HCT116 (cell line): ENCODE results near the gene PRICKLE1. TPM values are rescaled to one million over a fixed set of nuclear protein-coding genes. Genes with fewer than 3 reads are reported as not detected.

Experiments
- ATAC-seq: fragments of 200-7000 bp; cut with Tn5 transposase; 2 replicates; pipeline ENCODE4 v1.9.1; 2020; ENCODE audit warnings: mild to moderate bottlenecking, moderate library complexity
- BruUV-seq: library from RNA; stranded (reverse); fragments of 400-500 nt; replicated peaks from 2 replicates; lab custom pipeline; 2021; lab: Mats Ljungman, UMichigan
- CTCF ChIA-PET: fragments of 300-600 bp; sonication (Branson Sonifier 250); formaldehyde crosslinking; loops from one replicate; lab custom pipeline; 2021; ENCODE audit warnings: antibody characterized with exemption; lab: Charles Lee
- POLR2A ChIA-PET: fragments of 300-600, 350-600 bp; sonication (Branson Sonifier 250); formaldehyde crosslinking; loops from one replicate; lab custom pipeline; 2021; ENCODE audit warnings: antibody characterized with exemption; lab: Charles Lee
- RAD21 ChIA-PET, 2 experiments: fragments of 300-600 bp; sonication (Branson Sonifier 250); formaldehyde crosslinking; loops; one replicate each; lab custom pipeline; 2023; ENCODE audit warnings: low total read pairs in 2 of 2; ENCODE audit not compliant: uncharacterized antibody in 2 of 2, unreplicated experiment in 2 of 2, low non-redundant PET in 1 of 2; lab: Charles Lee
- DNase-seq: peaks from one replicate; pipeline ENCODE4 v3.0.0-alpha.2; 2010; ENCODE audit warnings: low read depth, low spot score
- H2AFZ ChIP-seq: fragments of 200-600 bp; shearing (Covaris generic), sonication (generic); 2 replicates; pipeline ENCODE4 v1.6.1; 2017; ENCODE audit warnings: low read depth, mixed run types, mixed read lengths, antibody characterized with exemption, low read length; ENCODE audit not compliant: poor library complexity, severe bottlenecking
- H3K27ac ChIP-seq: 2 replicates; pipeline ENCODE4 v1.5.1; 2012; ENCODE audit warnings: low read depth, low read length
- H3K27me3 ChIP-seq: fragments of 200-600 bp; sonication (generic); 2 replicates; pipeline ENCODE4 v1.6.1; 2016; ENCODE audit warnings: mixed run types, low read length, mixed read lengths; ENCODE audit not compliant: insufficient read depth
- H3K36me3 ChIP-seq, 2 experiments: fragments of 200-500 bp in 1 of 2; fragments of 200-600 bp in 1 of 2; sonication (Bioruptor generic) in 1 of 2; sonication (generic) in 1 of 2; 2 replicates each; pipeline versions ENCODE4 v1.5.1 to v1.6.1; 2014 to 2016; ENCODE audit warnings: low read length in 2 of 2, inconsistent platforms in 1 of 2, mixed read lengths in 1 of 2, mixed run types in 1 of 2; ENCODE audit not compliant: insufficient read depth in 2 of 2, control insufficient read depth in 1 of 2
- H3K4me1 ChIP-seq, 2 experiments: fragments of 200-600 bp in 1 of 2; sonication (generic) in 1 of 2; 2 replicates each; pipeline versions ENCODE4 v1.5.1 to v1.6.1; 2012 to 2017; ENCODE audit warnings: low read length in 2 of 2, inconsistent platforms in 1 of 2, mild to moderate bottlenecking in 1 of 2, mixed read lengths in 1 of 2, mixed run types in 1 of 2, moderate library complexity in 1 of 2; ENCODE audit not compliant: insufficient read depth in 2 of 2, control insufficient read depth in 1 of 2
- H3K4me2 ChIP-seq: fragments of 200-600 bp; sonication (generic); 2 replicates; pipeline ENCODE4 v1.6.1; 2017; ENCODE audit warnings: mixed run types, low read length, mixed read lengths
- H3K4me3 ChIP-seq, 2 experiments: fragments of 200-600 bp in 1 of 2; sonication (generic) in 1 of 2; replicated peaks in 1 of 2; 2 replicates each; pipeline ENCODE4 v1.5.1; 2011 to 2016; ENCODE audit warnings: low read length in 2 of 2, control low read depth in 1 of 2, low read depth in 1 of 2, mild to moderate bottlenecking in 1 of 2, mixed read lengths in 1 of 2, mixed run types in 1 of 2
- H3K79me2 ChIP-seq: fragments of 200-600 bp; sonication (generic); 2 replicates; pipeline ENCODE4 v1.6.1; 2017; ENCODE audit warnings: mild to moderate bottlenecking, mixed run types, low read length, moderate library complexity, mixed read lengths; ENCODE audit not compliant: insufficient read depth
- H3K9ac ChIP-seq: fragments of 200-600 bp; sonication (generic); 2 replicates; pipeline ENCODE4 v1.6.1; 2016; ENCODE audit warnings: low read length, mixed read lengths
- H3K9me2 ChIP-seq: fragments of 200-600 bp; sonication (generic), shearing (Covaris generic); 2 replicates; pipeline ENCODE4 v1.6.1; 2017; ENCODE audit warnings: mixed run types, mild to moderate bottlenecking, moderate library complexity; ENCODE audit not compliant: insufficient read depth
- H3K9me3 ChIP-seq, 2 experiments: fragments of 200-500 bp in 1 of 2; fragments of 200-600 bp in 1 of 2; sonication (Bioruptor generic) in 1 of 2; sonication (generic) in 1 of 2; 2 replicates each; pipeline ENCODE4 v1.6.1; 2014 to 2017; ENCODE audit warnings: low read length in 2 of 2, mixed read lengths in 2 of 2, inconsistent platforms in 1 of 2, low read depth in 1 of 2, mild to moderate bottlenecking in 1 of 2, mixed run types in 1 of 2, moderate library complexity in 1 of 2; ENCODE audit not compliant: control insufficient read depth in 1 of 2, insufficient read depth in 1 of 2
- H4K20me1 ChIP-seq: fragments of 200-600 bp; sonication (generic), shearing (Covaris generic); 2 replicates; pipeline ENCODE4 v1.6.1; 2017; ENCODE audit warnings: mixed run types, mild to moderate bottlenecking, moderate library complexity; ENCODE audit not compliant: insufficient read depth
- CBX3 ChIP-seq: IDR thresholded peaks from 2 replicates; pipeline ENCODE4 v1.6.1; 2012; ENCODE audit warnings: low read depth
- CTCF ChIP-seq, 3 experiments: fragments of 200-600 bp in 1 of 3; sonication (generic) in 1 of 3; IDR thresholded peaks in 2 of 3; conservative IDR thresholded peaks in 1 of 3; 2 replicates each; pipeline ENCODE4 v1.5.1; 2012 to 2017; ENCODE audit warnings: low read depth in 2 of 3, low read length in 2 of 3, antibody characterized with exemption in 1 of 3, borderline replicate concordance in 1 of 3, control low read depth in 1 of 3, mild to moderate bottlenecking in 1 of 3, mixed read lengths in 1 of 3, mixed run types in 1 of 3, moderate library complexity in 1 of 3; ENCODE audit not compliant: insufficient read depth in 1 of 3
- ELF1 ChIP-seq: IDR thresholded peaks from 2 replicates; pipeline ENCODE4 v1.6.1; 2012; ENCODE audit warnings: low read depth, borderline replicate concordance
- JUND ChIP-seq: IDR thresholded peaks from 2 replicates; pipeline ENCODE4 v1.6.1; 2012
- MAX ChIP-seq: IDR thresholded peaks from 2 replicates; pipeline ENCODE4 v1.6.1; 2012
- POLR2AphosphoS5 ChIP-seq: IDR thresholded peaks from 2 replicates; pipeline ENCODE4 v1.6.1; 2011; ENCODE audit warnings: mild to moderate bottlenecking, low read depth, low read length, moderate library complexity
- RAD21 ChIP-seq: IDR thresholded peaks from 2 replicates; pipeline ENCODE4 v1.6.1; 2012; ENCODE audit warnings: low read depth, mild to moderate bottlenecking
- REST ChIP-seq: IDR thresholded peaks from 2 replicates; pipeline ENCODE4 v1.6.1; 2012; ENCODE audit warnings: low read depth
- SIN3A ChIP-seq: IDR thresholded peaks from 2 replicates; pipeline ENCODE4 v1.6.1; 2012; ENCODE audit warnings: low read depth
- SRF ChIP-seq: IDR thresholded peaks from 2 replicates; pipeline ENCODE4 v1.6.1; 2012; ENCODE audit warnings: low read depth
- YY1 ChIP-seq: IDR thresholded peaks from 2 replicates; pipeline ENCODE4 v1.6.1; 2011; ENCODE audit warnings: low read length, low read depth, moderate library complexity, mild to moderate bottlenecking; ENCODE audit not compliant: insufficient replicate concordance; ENCODE audit errors: extremely low read depth
- intact Hi-C: fragments of 100-400 bp; cut with micrococcal nuclease; formaldehyde crosslinking; loops from 2 replicates; pipeline ENCODE4 v1.10.0; 2022
- total RNA-seq: library from RNA; stranded (reverse); gene quantifications from one replicate; pipeline ENCODE4 v1.2.1, GENCODE V29; 2021; ENCODE audit not compliant: unreplicated experiment

Gene PRICKLE1
- total RNA-seq, 1 experiment from 2014 or later: 1.3 TPM

- Histone ChIP-seq H3K79me2 (0 out of 2 replicates have a peak, but pooled peaks cover 8% of the 10 kb centered on the region), H3K27me3 (no peaks in the 10 kb centered on the region), H3K9ac (no peak overlapping the region), H4K20me1 (no peaks in the 10 kb centered on the region; the same call in 1 of the 2 replicates), H3K4me3 (no peak overlapping the region), H3K9me3 (no peaks in the 10 kb centered on the region), H3K36me3 (no peaks in the 10 kb centered on the region), H3K4me1 (peaks cover 20 to 42% of the 10 kb centered on the region in 2 experiments), H3K4me2 (no peak overlapping the region), H2AFZ (no peak overlapping the region), H3K27ac (no peak overlapping the region), H3K9me2 (no peaks in the 10 kb centered on the region)
- BruUV-seq: no TSS peak
- RAD21 ChIA-PET: no interaction called here
- ATAC-seq (no peak), DNase-seq (no peak)
- CTCF ChIA-PET: no interaction called here
- no peak for TF ChIP-seq POLR2AphosphoS5
- no peak for TF ChIP-seq RAD21
- TF ChIP-seq MAX: no peak
- intact Hi-C loops: no loop called here
- POLR2A ChIA-PET: no interaction called here
Observed at GRCh38 chr12:42421844-42422779, 167.4 kb downstream of the PRICKLE1 start.

GRCh38 chr12:42420395-42420794 is 169.2 kb downstream of the PRICKLE1 start:
- Histone ChIP-seq H4K20me1 (no peaks in the 10 kb centered on the region; the same call in 1 of the 2 replicates), H3K9me3 (no peaks in the 10 kb centered on the region), H3K27me3 (no peaks in the 10 kb centered on the region), H3K4me1 (peaks cover 11 to 25% of the 10 kb centered on the region in 2 experiments; a peak in 3 of 4 replicates), H3K79me2 (0 out of 2 replicates have a peak, but pooled peaks cover 8% of the 10 kb centered on the region), H3K4me3 (no peak overlapping the region), H3K4me2 (no peak overlapping the region), H3K9me2 (no peaks in the 10 kb centered on the region), H3K36me3 (no peaks in the 10 kb centered on the region), H3K9ac (no peak overlapping the region), H2AFZ (no peak overlapping the region), H3K27ac (no peak overlapping the region)
- DNase-seq (no peak), ATAC-seq (no peak)
- CTCF ChIA-PET: no interaction called here
- TF ChIP-seq JUND (no peak), SIN3A (no peak), YY1 (no peak), MAX (no peak), SRF (no peak), REST (no peak), CBX3 (no peak), POLR2AphosphoS5 (no peak), CTCF (IDR thresholded peaks at IDR 0.05 in 2 of 3, conservative IDR thresholded peaks at IDR 0.05 in 1 of 3; ENCODE audit: borderline replicate concordance in 1 of 3, insufficient read depth in 1 of 3, low read depth in 2 of 3, low read length in 2 of 3) (no peak), RAD21 (no peak), ELF1 (no peak)
- POLR2A ChIA-PET: no interaction called here
- intact Hi-C loops: no loop called here
- no TSS peak for BruUV-seq
- RAD21 ChIA-PET: no interaction called here
